OCI-LY7 (cell line): ENCODE measurements around the gene DUOXA1.

ENCODE experiments used
- EZH2phosphoT487 ChIP-seq: fragments of 200-600 bp; sonication (generic); IDR thresholded peaks from 2 replicates; pipeline ENCODE4 v1.6.1; 2018; ENCODE audit warnings: low read depth, borderline replicate concordance, mild to moderate bottlenecking, mixed run types, antibody characterized with exemption, low read length, moderate library complexity, mixed read lengths
- TF ChIP-seq, protein P1 (sequence below): fragments of 200-600 bp; sonication (generic); conservative IDR thresholded peaks from 2 replicates; pipeline ENCODE4 v1.5.1; 2014; ENCODE audit warnings: mild to moderate bottlenecking, antibody characterized with exemption, low read length, moderate library complexity, mixed read lengths

DNA sequence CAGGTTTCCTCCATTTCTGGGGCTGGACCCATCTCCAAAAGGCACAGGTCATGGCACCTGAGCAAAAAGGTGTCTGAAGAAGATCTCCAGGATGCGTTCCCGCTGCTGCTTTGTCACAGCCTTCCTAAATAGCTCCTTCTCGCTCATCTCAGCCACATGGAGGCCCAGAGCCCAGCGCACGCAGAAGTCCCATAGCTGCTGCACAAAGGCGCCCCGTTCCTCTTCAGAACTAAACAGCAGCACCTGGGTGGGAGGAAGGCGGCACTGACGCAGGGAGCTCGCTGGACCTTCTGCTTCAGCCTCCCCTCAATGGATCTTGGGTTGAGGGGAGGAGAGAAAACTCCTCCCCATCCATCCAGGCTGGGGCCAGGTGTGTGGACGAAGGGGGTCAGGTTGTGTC lies 24.1 kb downstream of the DUOXA1 start:
- TF ChIP-seq, protein P1, sequence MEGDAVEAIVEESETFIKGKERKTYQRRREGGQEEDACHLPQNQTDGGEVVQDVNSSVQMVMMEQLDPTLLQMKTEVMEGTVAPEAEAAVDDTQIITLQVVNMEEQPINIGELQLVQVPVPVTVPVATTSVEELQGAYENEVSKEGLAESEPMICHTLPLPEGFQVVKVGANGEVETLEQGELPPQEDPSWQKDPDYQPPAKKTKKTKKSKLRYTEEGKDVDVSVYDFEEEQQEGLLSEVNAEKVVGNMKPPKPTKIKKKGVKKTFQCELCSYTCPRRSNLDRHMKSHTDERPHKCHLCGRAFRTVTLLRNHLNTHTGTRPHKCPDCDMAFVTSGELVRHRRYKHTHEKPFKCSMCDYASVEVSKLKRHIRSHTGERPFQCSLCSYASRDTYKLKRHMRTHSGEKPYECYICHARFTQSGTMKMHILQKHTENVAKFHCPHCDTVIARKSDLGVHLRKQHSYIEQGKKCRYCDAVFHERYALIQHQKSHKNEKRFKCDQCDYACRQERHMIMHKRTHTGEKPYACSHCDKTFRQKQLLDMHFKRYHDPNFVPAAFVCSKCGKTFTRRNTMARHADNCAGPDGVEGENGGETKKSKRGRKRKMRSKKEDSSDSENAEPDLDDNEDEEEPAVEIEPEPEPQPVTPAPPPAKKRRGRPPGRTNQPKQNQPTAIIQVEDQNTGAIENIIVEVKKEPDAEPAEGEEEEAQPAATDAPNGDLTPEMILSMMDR, result no peak
- TF ChIP-seq EZH2phosphoT487, result no peak
